BJ (cell line): Measurements from ENCODE around the gene EVI2A. TPM values are rescaled to one million over a fixed set of nuclear protein-coding genes. Genes with fewer than 3 reads are reported as not detected.

Experiments used
- CTCF ChIA-PET: fragments of 350-600 bp; formaldehyde crosslinking; extraction: SDS; loops from one replicate; lab custom pipeline; 2021; ENCODE audit warnings: antibody characterized with exemption, inconsistent platforms; lab: Yijun Ruan, JAX
- POLR2A ChIA-PET: fragments of 300-600 bp; sonication (Branson Sonifier 250); formaldehyde crosslinking; extraction: SDS; loops from one replicate; lab custom pipeline; 2021; ENCODE audit warnings: antibody characterized with exemption; lab: Charles Lee
- DNase-seq: peaks from one replicate; pipeline ENCODE4 v3.0.0-alpha.2; 2011; ENCODE audit warnings: low read depth
- H3K27me3 ChIP-seq: 2 replicates; pipeline ENCODE4 v1.6.0; 2011; ENCODE audit warnings: low read length; ENCODE audit not compliant: control insufficient read depth, insufficient read depth
- H3K36me3 ChIP-seq: 2 replicates; pipeline ENCODE4 v1.5.1; 2011; ENCODE audit warnings: low read length; ENCODE audit not compliant: control insufficient read depth, insufficient read depth
- H3K4me3 ChIP-seq: 2 replicates; pipeline ENCODE4 v1.5.1; 2011; ENCODE audit warnings: low read depth, mild to moderate bottlenecking, control low read depth, low read length
- CTCF ChIP-seq: IDR thresholded peaks from 2 replicates; pipeline ENCODE4 v1.5.1; 2011; ENCODE audit warnings: low read depth, mild to moderate bottlenecking, control low read depth, inconsistent platforms, low read length, moderate library complexity; ENCODE audit not compliant: insufficient read depth
- polyA plus RNA-seq: library from polyadenylated mRNA; depleted of rRNA; stranded (reverse); fragments of >200 nt; gene quantifications from 2 replicates; pipeline ENCODE4 v1.2.3, GENCODE V29; 2011; rRNA removed

EVI2A gene
- polyA plus RNA-seq, 1 experiment = 0.21 TPM

- DNase-seq = no peak
- TF ChIP-seq CTCF = no peak
- Histone ChIP-seq H3K36me3 (peaks cover 2% of the 10 kb centered on the region; the same call in 1 of the 2 replicates), H3K4me3 (no peak overlapping the region), H3K27me3 (no peaks in the 10 kb centered on the region)
- CTCF ChIA-PET = no interaction called here
- POLR2A ChIA-PET = no interaction called here
Observed at GRCh38 chr17:31272803-31273202, 48.6 kb downstream of the EVI2A start.

- POLR2A ChIA-PET = no interaction called here
- no peak overlapping the region for H3K4me3 ChIP-seq
- CTCF ChIA-PET = no interaction called here
- no peak for TF ChIP-seq CTCF
- H3K36me3 ChIP-seq = no peaks in the 10 kb centered on the region
- DNase-seq = no peak
- no peaks in the 10 kb centered on the region for H3K27me3 ChIP-seq
Observed at GRCh38 chr17:31272236-31272635, 49.2 kb downstream of the EVI2A start.

- POLR2A ChIA-PET = no interaction called here
- no peaks in the 10 kb centered on the region for H3K27me3 ChIP-seq
- CTCF ChIA-PET = interaction anchor here (1.2 kb wide), 1 partner anchor 15 kb away, joined by 5 read pairs; no protein-coding TSS in a partner anchor
- H3K36me3 ChIP-seq = no peaks in the 10 kb centered on the region
- H3K4me3 ChIP-seq = no peak overlapping the region
- no peak for TF ChIP-seq CTCF
- DNase-seq = peak; percentile 95
Observed at GRCh38 chr17:31269578-31269983, 51.8 kb downstream of the EVI2A start.

- Histone ChIP-seq H3K4me3 (no peak overlapping the region), H3K36me3 (no peaks in the 10 kb centered on the region), H3K27me3 (no peaks in the 10 kb centered on the region)
- CTCF ChIA-PET = interaction anchor here (1.2 kb wide), 1 partner anchor 15 kb away, joined by 5 read pairs; no protein-coding TSS in a partner anchor
- TF ChIP-seq CTCF = no peak
- POLR2A ChIA-PET = no interaction called here
- DNase-seq = no peak
Observed at GRCh38 chr17:31269036-31269577, 52.3 kb downstream of the EVI2A start.

Other genes with a start within 250 kb of the EVI2A start
- 29.3 and 48.2 TPM in 2 replicates for gene NF1, start 226.6 kb downstream of the EVI2A start, polyA plus RNA-seq
- gene OMG, start 24.4 kb downstream of the EVI2A start, polyA plus RNA-seq = 0.13 and 0.21 TPM in 2 replicates
- gene EVI2B, start 7.6 kb downstream of the EVI2A start, polyA plus RNA-seq = 0.12 and 0.43 TPM in 2 replicates
- 0.02 and 0.15 TPM in 2 replicates for gene RAB11FIP4, start 70.1 kb upstream of the EVI2A start, polyA plus RNA-seq